ENCODE results near the gene SPATA46. TPM values are rescaled to one million over a fixed set of nuclear protein-coding genes. Genes with fewer than 3 reads are reported as not detected.

Gene SPATA46
- total and polyA plus RNA-seq, 11 donors: not detected

DNA sequence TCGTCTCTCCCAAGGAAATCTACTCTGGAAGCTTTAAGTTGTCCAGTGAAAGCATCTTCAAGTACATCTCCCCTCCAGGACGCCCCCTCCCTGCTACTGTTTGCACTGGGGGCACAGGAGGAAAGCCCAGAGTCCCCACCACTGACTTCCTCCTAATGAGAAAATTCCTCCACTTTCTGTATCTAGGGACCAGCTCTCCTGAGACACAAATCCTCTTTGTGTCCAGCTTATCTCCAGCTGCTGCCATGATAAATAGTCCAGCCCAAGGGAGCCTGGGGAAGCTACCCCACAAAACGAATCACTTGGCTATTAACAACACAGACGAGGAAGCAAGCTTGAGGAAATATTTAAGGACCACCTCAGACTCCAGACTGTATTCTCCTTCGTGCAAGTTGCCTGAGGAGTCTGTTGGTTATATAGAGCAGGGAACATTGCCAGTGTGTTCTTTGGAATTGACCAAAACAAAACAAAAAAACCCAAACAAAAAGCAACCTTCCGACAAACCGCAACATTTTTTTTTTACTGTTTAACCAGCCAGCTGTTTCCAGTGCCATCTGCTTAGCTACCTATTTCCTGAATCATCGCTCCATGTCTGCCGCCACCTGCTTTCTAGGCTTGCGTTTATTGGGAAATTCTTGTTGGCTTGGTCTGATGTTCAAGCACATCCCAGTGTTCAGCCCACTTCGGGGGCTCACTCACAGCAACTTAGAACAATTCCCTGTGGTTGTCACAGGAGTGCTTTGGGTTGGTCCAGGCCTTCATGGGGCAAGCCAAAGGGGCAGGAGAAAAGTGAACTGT, 12.6 kb upstream of the SPATA46 start:
- TF ChIP-seq, protein P1, sequence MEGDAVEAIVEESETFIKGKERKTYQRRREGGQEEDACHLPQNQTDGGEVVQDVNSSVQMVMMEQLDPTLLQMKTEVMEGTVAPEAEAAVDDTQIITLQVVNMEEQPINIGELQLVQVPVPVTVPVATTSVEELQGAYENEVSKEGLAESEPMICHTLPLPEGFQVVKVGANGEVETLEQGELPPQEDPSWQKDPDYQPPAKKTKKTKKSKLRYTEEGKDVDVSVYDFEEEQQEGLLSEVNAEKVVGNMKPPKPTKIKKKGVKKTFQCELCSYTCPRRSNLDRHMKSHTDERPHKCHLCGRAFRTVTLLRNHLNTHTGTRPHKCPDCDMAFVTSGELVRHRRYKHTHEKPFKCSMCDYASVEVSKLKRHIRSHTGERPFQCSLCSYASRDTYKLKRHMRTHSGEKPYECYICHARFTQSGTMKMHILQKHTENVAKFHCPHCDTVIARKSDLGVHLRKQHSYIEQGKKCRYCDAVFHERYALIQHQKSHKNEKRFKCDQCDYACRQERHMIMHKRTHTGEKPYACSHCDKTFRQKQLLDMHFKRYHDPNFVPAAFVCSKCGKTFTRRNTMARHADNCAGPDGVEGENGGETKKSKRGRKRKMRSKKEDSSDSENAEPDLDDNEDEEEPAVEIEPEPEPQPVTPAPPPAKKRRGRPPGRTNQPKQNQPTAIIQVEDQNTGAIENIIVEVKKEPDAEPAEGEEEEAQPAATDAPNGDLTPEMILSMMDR (IDR thresholded peaks at IDR 0.05): no peak
- TF ChIP-seq POLR2A (IDR thresholded peaks at IDR 0.05): no peak
- ATAC-seq (no peak), DNase-seq (no peak)
- no peak overlapping the region for H3K27ac ChIP-seq
- intact Hi-C loops (cut with DNase I): loop anchor here in 6 of 10 donors (5.0 to 10.0 kb wide), 5 partner anchors 102 to 332 kb away; no protein-coding TSS in a partner anchor
- H3K27me3 ChIP-seq: peaks cover 0 to 12% (median 0%) of the 10 kb centered on the region in 9 donors
- 59 to 71% (median 67%) methylated on average over 11 of the region's 11 CpGs for WGBS, 4 donors
- H3K36me3 ChIP-seq: no peaks in the 10 kb centered on the region
- H3K9me3 ChIP-seq: no peaks in the 10 kb centered on the region
- H3K4me3 ChIP-seq: no peak overlapping the region
- H3K4me1 ChIP-seq: peaks cover 0 to 4% (median 0%) of the 10 kb centered on the region in 12 donors

DNA sequence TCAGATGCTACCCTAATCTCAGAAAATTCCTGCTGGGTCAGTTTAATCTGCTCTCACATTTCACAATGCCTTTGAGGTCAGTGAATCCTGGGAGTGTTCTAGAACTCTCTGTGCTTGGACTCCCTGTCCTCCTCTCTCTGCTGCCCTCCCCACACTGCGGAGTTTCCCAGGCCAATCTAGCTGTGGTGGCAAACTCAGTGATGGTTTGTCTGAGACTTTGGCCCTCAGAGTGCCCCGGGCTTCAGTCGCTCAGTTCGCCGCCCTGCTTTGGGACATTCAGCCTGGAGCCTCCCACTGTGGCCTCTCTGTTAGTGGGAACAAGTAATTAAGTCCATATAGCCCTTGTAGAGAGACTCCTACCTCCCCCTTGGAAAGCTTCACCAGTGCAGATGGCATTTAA, 12.0 kb upstream of the SPATA46 start:
- peaks cover 0 to 4% (median 0%) of the 10 kb centered on the region in 12 donors for H3K4me1 ChIP-seq
- 90 to 96% (median 93%) methylated on average over 5 of the region's 5 CpGs for WGBS, 4 donors
- ATAC-seq: peak in 2 of 4 donors; percentile 50 to 66
- intact Hi-C loops (cut with DNase I): loop anchor here in 6 of 10 donors (5.0 to 10.0 kb wide), 5 partner anchors 101 to 331 kb away; no protein-coding TSS in a partner anchor
- no peaks in the 10 kb centered on the region for H3K9me3 ChIP-seq
- DNase-seq: no peak
- TF ChIP-seq POLR2A (IDR thresholded peaks at IDR 0.05): no peak
- TF ChIP-seq, protein P1 (IDR thresholded peaks at IDR 0.05): no peak
- H3K27me3 ChIP-seq: peaks cover 0 to 7% (median 0%) of the 10 kb centered on the region in 9 donors
- H3K27ac ChIP-seq: no peak overlapping the region
- H3K36me3 ChIP-seq: peaks cover 0 to 3% (median 0%) of the 10 kb centered on the region in 9 donors
- no peak overlapping the region for H3K4me3 ChIP-seq

DNA sequence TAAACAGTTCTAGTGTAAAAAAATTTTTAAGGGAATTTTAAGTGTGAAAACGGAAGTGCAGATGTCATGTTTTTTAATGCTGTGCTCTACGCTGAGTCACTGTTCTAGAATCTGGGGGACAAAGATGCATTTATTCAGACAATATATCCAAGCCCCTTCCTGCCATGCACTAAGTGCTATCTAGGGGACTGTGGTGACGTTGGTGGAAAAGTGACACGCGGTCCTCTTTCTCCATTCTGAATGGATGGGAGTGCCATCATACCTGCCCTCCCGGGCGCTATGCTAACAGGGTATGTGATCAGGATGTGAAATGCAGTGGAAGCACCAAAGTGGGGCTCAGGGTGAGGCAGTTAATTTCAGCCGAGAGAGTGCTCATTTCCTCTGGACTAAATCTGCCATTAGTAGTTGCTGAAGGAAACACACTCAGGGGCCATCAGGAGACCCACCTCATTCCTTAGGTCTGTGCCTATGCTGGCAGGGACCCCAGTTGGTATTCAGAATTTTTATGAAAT, 11.5 kb upstream of the SPATA46 start:
- Histone ChIP-seq H3K27me3 (peaks cover 0 to 7% (median 0%) of the 10 kb centered on the region in 9 donors), H3K36me3 (peaks cover 0 to 6% (median 0%) of the 10 kb centered on the region in 9 donors), H3K9me3 (no peaks in the 10 kb centered on the region), H3K4me1 (peaks cover 0 to 4% (median 0%) of the 10 kb centered on the region in 12 donors), H3K4me3 (no peak overlapping the region), H3K27ac (no peak overlapping the region)
- no peak for DNase-seq
- no peak for ATAC-seq
- TF ChIP-seq POLR2A (IDR thresholded peaks at IDR 0.05): no peak
- TF ChIP-seq, protein P1 (IDR thresholded peaks at IDR 0.05): no peak
- intact Hi-C loops (cut with DNase I): loop anchor here in 6 of 10 donors (5.0 to 10.0 kb wide), 5 partner anchors 101 to 331 kb away; no protein-coding TSS in a partner anchor
- 71 to 86% (median 82%) methylated on average over 8 of the region's 8 CpGs for WGBS, 4 donors
